ENCODE results near the gene KCNQ1.

The KCNQ1 gene

GRCh38 chr11:2698386-2699184 lies 253.8 kb downstream of the KCNQ1 start:
- Histone ChIP-seq H3K4me1 (ENCODE audit: insufficient read depth, poor library complexity, severe bottlenecking) (peaks cover 5% of the 10 kb centered on the region), H3K27ac (ENCODE audit: poor library complexity, severe bottlenecking) (peak overlapping the region; percentile 49), H3K9me3 (ENCODE audit: severe bottlenecking) (no peaks in the 10 kb centered on the region), H3K4me3 (ENCODE audit: severe bottlenecking) (peak overlapping the region; percentile 55), H3K36me3 (ENCODE audit: low read depth) (peaks cover 4% of the 10 kb centered on the region), H3K27me3 (ENCODE audit: insufficient read depth, poor library complexity, severe bottlenecking) (no peaks in the 10 kb centered on the region)
- TF ChIP-seq, protein P1, sequence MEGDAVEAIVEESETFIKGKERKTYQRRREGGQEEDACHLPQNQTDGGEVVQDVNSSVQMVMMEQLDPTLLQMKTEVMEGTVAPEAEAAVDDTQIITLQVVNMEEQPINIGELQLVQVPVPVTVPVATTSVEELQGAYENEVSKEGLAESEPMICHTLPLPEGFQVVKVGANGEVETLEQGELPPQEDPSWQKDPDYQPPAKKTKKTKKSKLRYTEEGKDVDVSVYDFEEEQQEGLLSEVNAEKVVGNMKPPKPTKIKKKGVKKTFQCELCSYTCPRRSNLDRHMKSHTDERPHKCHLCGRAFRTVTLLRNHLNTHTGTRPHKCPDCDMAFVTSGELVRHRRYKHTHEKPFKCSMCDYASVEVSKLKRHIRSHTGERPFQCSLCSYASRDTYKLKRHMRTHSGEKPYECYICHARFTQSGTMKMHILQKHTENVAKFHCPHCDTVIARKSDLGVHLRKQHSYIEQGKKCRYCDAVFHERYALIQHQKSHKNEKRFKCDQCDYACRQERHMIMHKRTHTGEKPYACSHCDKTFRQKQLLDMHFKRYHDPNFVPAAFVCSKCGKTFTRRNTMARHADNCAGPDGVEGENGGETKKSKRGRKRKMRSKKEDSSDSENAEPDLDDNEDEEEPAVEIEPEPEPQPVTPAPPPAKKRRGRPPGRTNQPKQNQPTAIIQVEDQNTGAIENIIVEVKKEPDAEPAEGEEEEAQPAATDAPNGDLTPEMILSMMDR (IDR thresholded peaks at IDR 0.05; ENCODE audit: poor library complexity, severe bottlenecking) = no peak
- peak; percentile 26 for DNase-seq (ENCODE audit: low spot score)
- ATAC-seq (ENCODE audit: low read depth) = no peak

GRCh38 chr11:2699185-2699530 lies 254.3 kb downstream of the KCNQ1 start:
- ATAC-seq (ENCODE audit: low read depth) = peak; percentile 26
- Histone ChIP-seq H3K4me1 (ENCODE audit: insufficient read depth, poor library complexity, severe bottlenecking) (peaks cover 5% of the 10 kb centered on the region), H3K27me3 (ENCODE audit: insufficient read depth, poor library complexity, severe bottlenecking) (no peaks in the 10 kb centered on the region), H3K36me3 (ENCODE audit: low read depth) (peaks cover 4% of the 10 kb centered on the region), H3K4me3 (ENCODE audit: severe bottlenecking) (peak overlapping the region; percentile 55), H3K27ac (ENCODE audit: poor library complexity, severe bottlenecking) (peak overlapping the region; percentile 49), H3K9me3 (ENCODE audit: severe bottlenecking) (no peaks in the 10 kb centered on the region)
- peak; percentile 62 for DNase-seq (ENCODE audit: low spot score)
- TF ChIP-seq, protein P1 (IDR thresholded peaks at IDR 0.05; ENCODE audit: poor library complexity, severe bottlenecking) = no peak

GRCh38 chr11:2699531-2700414 lies 255.0 kb downstream of the KCNQ1 start, which contains the start of gene KCNQ1OT1:
TSS of gene KCNQ1OT1 (minus strand) at chr11:2699994.
- Histone ChIP-seq H3K4me3 (ENCODE audit: severe bottlenecking) (peak within 1 kb of the TSS; percentile 55), H3K9me3 (ENCODE audit: severe bottlenecking) (no peaks in the 10 kb centered on the region), H3K27me3 (ENCODE audit: insufficient read depth, poor library complexity, severe bottlenecking) (no peaks in the 10 kb centered on the region), H3K36me3 (ENCODE audit: low read depth) (peaks cover 4% of the 10 kb centered on the region), H3K4me1 (ENCODE audit: insufficient read depth, poor library complexity, severe bottlenecking) (peaks cover 5% of the 10 kb centered on the region), H3K27ac (ENCODE audit: poor library complexity, severe bottlenecking) (peak within 1 kb of the TSS; percentile 49)
- TF ChIP-seq, protein P1 (IDR thresholded peaks at IDR 0.05; ENCODE audit: poor library complexity, severe bottlenecking) = no peak
- ATAC-seq (ENCODE audit: low read depth) (peak; percentile 90), DNase-seq (ENCODE audit: low spot score) (peak; percentile 88)

- Histone ChIP-seq H3K4me1 (ENCODE audit: insufficient read depth, poor library complexity, severe bottlenecking) (peaks cover 5% of the 10 kb centered on the region), H3K9me3 (ENCODE audit: severe bottlenecking) (no peaks in the 10 kb centered on the region), H3K36me3 (ENCODE audit: low read depth) (peaks cover 4% of the 10 kb centered on the region), H3K27me3 (ENCODE audit: insufficient read depth, poor library complexity, severe bottlenecking) (no peaks in the 10 kb centered on the region), H3K4me3 (ENCODE audit: severe bottlenecking) (peak overlapping the region; percentile 55), H3K27ac (ENCODE audit: poor library complexity, severe bottlenecking) (peak overlapping the region; percentile 49)
- TF ChIP-seq, protein P1 (IDR thresholded peaks at IDR 0.05; ENCODE audit: poor library complexity, severe bottlenecking) = no peak
- DNase-seq (ENCODE audit: low spot score) (peak; percentile 66), ATAC-seq (ENCODE audit: low read depth) (no peak; the same call in 1 of the 3 replicates)
These were observed 255.8 kb downstream of the KCNQ1 start for GRCh38 chr11:2700415-2701211.
